HG03575 (cell line): ENCODE measurements around the gene KANSL1.
A peak's percentile ranks its signal among the peaks of the same experiment; 100 is the strongest.
"Not testable (repeated sequence)": the region's sequence is repeated elsewhere in the genome, so short reads cannot be mapped to it uniquely, and the experiment has no call there.

Experiments used
- ATAC-seq: cut with Tn5 transposase; IDR thresholded peaks from one replicate; pipeline ENCODE4 v1.9.1; 2021; ENCODE audit not compliant: unreplicated experiment, insufficient number of reproducible peaks, low FRiP score; ENCODE audit errors: extremely low read depth

Gene KANSL1, protein sequence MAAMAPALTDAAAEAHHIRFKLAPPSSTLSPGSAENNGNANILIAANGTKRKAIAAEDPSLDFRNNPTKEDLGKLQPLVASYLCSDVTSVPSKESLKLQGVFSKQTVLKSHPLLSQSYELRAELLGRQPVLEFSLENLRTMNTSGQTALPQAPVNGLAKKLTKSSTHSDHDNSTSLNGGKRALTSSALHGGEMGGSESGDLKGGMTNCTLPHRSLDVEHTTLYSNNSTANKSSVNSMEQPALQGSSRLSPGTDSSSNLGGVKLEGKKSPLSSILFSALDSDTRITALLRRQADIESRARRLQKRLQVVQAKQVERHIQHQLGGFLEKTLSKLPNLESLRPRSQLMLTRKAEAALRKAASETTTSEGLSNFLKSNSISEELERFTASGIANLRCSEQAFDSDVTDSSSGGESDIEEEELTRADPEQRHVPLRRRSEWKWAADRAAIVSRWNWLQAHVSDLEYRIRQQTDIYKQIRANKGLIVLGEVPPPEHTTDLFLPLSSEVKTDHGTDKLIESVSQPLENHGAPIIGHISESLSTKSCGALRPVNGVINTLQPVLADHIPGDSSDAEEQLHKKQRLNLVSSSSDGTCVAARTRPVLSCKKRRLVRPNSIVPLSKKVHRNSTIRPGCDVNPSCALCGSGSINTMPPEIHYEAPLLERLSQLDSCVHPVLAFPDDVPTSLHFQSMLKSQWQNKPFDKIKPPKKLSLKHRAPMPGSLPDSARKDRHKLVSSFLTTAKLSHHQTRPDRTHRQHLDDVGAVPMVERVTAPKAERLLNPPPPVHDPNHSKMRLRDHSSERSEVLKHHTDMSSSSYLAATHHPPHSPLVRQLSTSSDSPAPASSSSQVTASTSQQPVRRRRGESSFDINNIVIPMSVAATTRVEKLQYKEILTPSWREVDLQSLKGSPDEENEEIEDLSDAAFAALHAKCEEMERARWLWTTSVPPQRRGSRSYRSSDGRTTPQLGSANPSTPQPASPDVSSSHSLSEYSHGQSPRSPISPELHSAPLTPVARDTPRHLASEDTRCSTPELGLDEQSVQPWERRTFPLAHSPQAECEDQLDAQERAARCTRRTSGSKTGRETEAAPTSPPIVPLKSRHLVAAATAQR (N-terminal part only)

GRCh38 chr17:46193151-46193625 lies at the start of gene KANSL1:
TSS of gene KANSL1 (minus strand) at chr17:46193429. CDS start at chr17:46172143, 21,286 bp downstream.
- peak; percentile 17 for ATAC-seq

DNA sequence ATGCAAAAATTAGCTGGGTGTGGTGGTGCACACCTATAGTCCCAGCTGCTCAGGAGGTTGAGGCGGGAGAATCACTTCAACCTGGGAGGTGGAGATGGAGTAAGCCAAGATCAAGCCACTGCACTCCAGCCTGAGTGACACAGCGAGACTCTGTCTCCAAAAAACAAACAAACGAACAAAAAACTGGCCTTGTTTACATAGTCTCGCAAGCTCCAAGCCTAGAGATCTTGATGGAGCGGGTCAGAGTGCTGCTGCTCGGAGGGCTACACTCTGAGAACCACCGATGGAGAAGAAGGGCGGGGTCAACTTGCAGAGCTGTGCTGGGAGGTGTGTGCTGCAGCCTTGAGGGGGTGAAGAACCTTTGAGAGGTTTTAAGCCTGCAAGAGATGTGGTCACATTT lies 38.1 kb upstream of the KANSL1 start:
- ATAC-seq = not testable (repeated sequence)

DNA sequence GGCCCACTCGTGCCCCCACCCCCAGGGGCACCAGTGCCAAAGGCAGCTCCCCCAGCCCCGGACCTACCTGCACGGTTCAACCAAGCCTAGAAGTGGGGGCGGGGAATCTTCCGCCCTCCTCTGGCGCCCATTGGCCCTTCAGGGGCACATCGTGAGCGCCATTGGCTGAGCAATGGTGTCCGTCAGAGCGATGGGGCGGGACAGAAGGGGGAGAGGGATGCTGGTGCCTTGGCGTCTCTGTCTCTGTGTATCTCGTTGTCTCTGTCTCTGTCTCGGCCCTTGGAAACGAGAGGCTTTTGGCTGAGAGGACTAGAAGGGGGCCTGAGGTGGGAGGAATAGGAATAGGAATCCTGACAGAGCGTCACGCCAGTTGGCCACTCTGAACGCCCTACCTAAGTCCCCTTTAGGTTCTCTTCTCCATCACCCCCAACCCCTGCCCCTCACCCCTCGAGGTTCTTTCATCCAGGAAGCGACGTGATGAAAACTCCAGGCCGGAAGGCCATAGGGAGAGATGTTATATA lies 32.1 kb upstream of the KANSL1 start:
- not testable (repeated sequence) for ATAC-seq

GRCh38 chr17:46224864-46225263 lies 31.6 kb upstream of the KANSL1 start:
- ATAC-seq = not testable (repeated sequence)

DNA sequence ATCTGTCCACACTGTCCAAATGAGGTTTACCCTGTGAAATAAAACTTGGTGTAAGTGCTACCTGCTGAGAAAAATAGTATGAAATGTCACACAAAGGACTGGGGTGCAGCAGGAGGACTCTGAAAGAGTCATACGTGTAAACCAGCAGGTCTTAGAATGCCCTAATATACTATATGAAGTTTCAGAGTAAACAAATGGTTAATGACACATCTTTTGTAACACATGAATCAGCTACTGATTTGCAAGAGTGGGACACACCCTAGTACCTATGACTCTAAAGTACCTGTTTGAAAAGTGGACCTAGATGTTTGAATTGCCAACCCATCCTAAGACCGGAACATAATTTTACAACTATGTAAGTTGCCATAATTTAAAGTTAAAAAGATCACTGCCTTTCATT lies 29.8 kb upstream of the KANSL1 start:
- not testable (repeated sequence) for ATAC-seq

- ATAC-seq = no peak
These were observed 23.5 kb upstream of the KANSL1 start for GRCh38 chr17:46216682-46217081.

- no peak for ATAC-seq
These were observed 19.6 kb upstream of the KANSL1 start for GRCh38 chr17:46212634-46213435.

- ATAC-seq = no peak
These were observed 15.8 kb upstream of the KANSL1 start for GRCh38 chr17:46208997-46209396.

DNA sequence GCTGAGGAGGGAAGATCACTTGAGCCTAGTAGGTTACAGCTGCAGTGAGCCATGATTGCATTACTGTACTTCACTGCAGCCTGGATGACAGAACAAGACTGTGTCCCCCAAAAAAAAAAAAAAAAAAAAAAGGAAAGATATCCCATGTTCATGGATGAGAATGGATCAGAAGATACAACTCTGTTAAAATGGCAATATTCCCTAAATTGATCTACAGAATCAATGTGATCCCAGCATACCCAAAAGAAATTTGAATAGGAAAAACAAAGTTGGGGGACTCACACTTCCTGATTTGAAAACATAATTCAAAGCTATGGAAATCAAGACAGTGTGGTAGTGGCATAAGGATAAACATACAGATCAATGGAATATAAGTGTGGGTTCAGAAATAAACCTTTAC lies 12.7 kb upstream of the KANSL1 start:
- no peak for ATAC-seq

DNA sequence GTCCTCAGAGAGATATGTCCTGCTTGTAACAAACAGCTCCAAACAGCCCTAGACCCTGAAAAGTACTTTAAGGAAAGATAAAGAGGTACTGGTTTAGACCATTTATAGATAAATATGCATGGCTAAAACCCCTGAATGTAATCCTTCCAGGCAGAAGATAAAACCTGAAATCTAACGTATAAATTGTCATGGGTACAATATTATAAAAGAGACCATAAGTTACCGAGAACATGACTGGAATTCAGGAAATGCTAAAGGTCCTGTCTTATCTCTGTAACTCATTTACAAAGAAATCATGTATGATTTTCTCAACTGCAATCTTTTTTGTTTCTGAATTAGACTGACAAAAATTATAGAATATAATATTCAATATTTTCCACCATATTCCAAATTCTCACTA lies 9.2 kb upstream of the KANSL1 start:
- no peak for ATAC-seq

GRCh38 chr17:46201491-46201890 lies 8.3 kb upstream of the KANSL1 start:
- no peak for ATAC-seq

- ATAC-seq = no peak
These were observed 7.0 kb upstream of the KANSL1 start for GRCh38 chr17:46200197-46200596.

DNA sequence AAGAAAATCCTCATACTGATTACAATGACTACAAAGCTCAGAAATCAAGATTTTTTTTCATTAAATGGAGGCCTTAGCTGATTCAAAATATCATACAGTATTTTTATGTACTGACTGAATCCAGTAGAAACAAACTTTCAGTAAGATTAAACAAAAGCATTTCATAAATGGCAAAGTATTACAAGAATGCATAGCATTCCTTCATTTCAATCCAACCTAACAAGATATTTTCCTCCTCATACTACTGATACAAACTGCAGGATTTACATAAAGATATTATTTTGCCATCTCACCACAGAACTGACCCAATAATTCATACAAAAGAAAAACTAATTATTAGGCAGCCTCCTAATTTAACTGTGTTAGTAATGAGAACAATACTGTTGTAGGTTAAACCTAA lies 6.2 kb upstream of the KANSL1 start:
- ATAC-seq = no peak

DNA sequence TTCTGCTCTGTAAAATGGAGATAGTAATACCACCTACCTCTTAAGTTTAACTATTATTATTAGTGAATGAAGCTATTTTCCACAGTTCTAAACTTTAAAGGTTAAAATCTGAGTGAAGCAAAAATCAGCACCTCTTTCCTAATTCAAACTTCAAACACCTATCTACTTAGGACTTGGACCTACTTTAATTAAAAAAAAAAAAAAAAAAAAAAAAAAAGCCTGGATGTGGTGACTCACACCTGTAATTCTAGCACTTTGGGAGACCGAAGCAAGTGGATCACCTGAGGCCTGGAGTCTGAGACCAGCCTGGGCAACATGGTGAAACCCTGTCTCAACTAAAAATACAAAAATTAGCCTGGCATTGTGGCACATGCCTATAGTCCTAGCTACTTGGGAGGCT lies 5.0 kb upstream of the KANSL1 start:
- no peak for ATAC-seq

GRCh38 chr17:46197530-46197929 lies 4.3 kb upstream of the KANSL1 start:
- no peak for ATAC-seq

- no peak for ATAC-seq
These were observed 2.9 kb upstream of the KANSL1 start for GRCh38 chr17:46195939-46196716.

GRCh38 chr17:46195217-46195855 lies 2.1 kb upstream of the KANSL1 start:
- ATAC-seq = no peak
